ENCODE data around the gene BACH2. TPM values are rescaled to one million over a fixed set of nuclear protein-coding genes. Genes with fewer than 3 reads are reported as not detected.

Gene BACH2
- polyA plus RNA-seq, 1 experiment, result 2.2 TPM

GRCh38 chr6:89970072-89970471 lies 326.6 kb downstream of the BACH2 start:
- POLR2A ChIA-PET, result no interaction called here
- H3K9me3 ChIP-seq (ENCODE audit: control insufficient read depth, insufficient read depth, low read length), result no peaks in the 10 kb centered on the region
- CTCF ChIA-PET, result interaction anchor here (0.7 to 4.1 kb wide), 10 partner anchors 14 to 510 kb away, joined by 3 to 30 read pairs (median 4); no protein-coding TSS in a partner anchor
- no peak for DNase-seq (ENCODE audit: low read depth, low spot score)
- no peak for TF ChIP-seq CTCF (IDR thresholded peaks at IDR 0.05; ENCODE audit: low read depth, low read length)
- H3K27me3 ChIP-seq (ENCODE audit: control insufficient read depth, insufficient read depth, low read length), result peaks cover 4% of the 10 kb centered on the region
- no peak overlapping the region for H3K27ac ChIP-seq (ENCODE audit: low read depth, low read length)
- no peak overlapping the region for H3K4me3 ChIP-seq (ENCODE audit: low read depth, low read length)

- no peak overlapping the region for H3K4me3 ChIP-seq (ENCODE audit: low read depth, low read length)
- ChIA-PET POLR2A (no interaction called here), CTCF (interaction anchor here (1.4 to 3.5 kb wide), 2 partner anchors 26 to 513 kb away, joined by 6 to 14 read pairs; no protein-coding TSS in a partner anchor)
- H3K27me3 ChIP-seq (ENCODE audit: control insufficient read depth, insufficient read depth, low read length), result peaks cover 4% of the 10 kb centered on the region
- no peaks in the 10 kb centered on the region for H3K9me3 ChIP-seq (ENCODE audit: control insufficient read depth, insufficient read depth, low read length)
- no peak for DNase-seq (ENCODE audit: low read depth, low spot score)
- TF ChIP-seq CTCF (IDR thresholded peaks at IDR 0.05; ENCODE audit: low read depth, low read length), result no peak
- H3K27ac ChIP-seq (ENCODE audit: low read depth, low read length), result no peak overlapping the region
Measured at GRCh38 chr6:89966913-89967312, 329.7 kb downstream of the BACH2 start.

- POLR2A ChIA-PET, result interaction anchor here (0.6 kb wide), 1 partner anchor 403 kb away, joined by 3 read pairs; no protein-coding TSS in a partner anchor
Measured at GRCh38 chr6:89966228-89966544, 330.5 kb downstream of the BACH2 start.

GRCh38 chr6:89965441-89966227 lies 331.0 kb downstream of the BACH2 start:
- Histone ChIP-seq H3K9me3 (ENCODE audit: control insufficient read depth, insufficient read depth, low read length) (no peaks in the 10 kb centered on the region), H3K4me3 (ENCODE audit: low read depth, low read length) (no peak overlapping the region), H3K27ac (ENCODE audit: low read depth, low read length) (no peak overlapping the region), H3K27me3 (ENCODE audit: control insufficient read depth, insufficient read depth, low read length) (peaks cover 4% of the 10 kb centered on the region)
- DNase-seq (ENCODE audit: low read depth, low spot score), result no peak
- POLR2A ChIA-PET, result interaction anchor here (0.6 kb wide), 1 partner anchor 403 kb away, joined by 3 read pairs; no protein-coding TSS in a partner anchor
- TF ChIP-seq CTCF (IDR thresholded peaks at IDR 0.05; ENCODE audit: low read depth, low read length), result no peak
- CTCF ChIA-PET, result interaction anchor here (0.8 to 3.5 kb wide), 2 partner anchors 25 to 428 kb away, joined by 4 to 14 read pairs; no protein-coding TSS in a partner anchor

More at GRCh38 chr6:89966228-89966544, 330.5 kb downstream of the BACH2 start:
- CTCF ChIA-PET, result interaction anchor here (0.8 to 3.5 kb wide), 2 partner anchors 25 to 428 kb away, joined by 4 to 14 read pairs; no protein-coding TSS in a partner anchor
- Histone ChIP-seq H3K9me3 (ENCODE audit: control insufficient read depth, insufficient read depth, low read length) (no peaks in the 10 kb centered on the region), H3K27me3 (ENCODE audit: control insufficient read depth, insufficient read depth, low read length) (peaks cover 4% of the 10 kb centered on the region), H3K4me3 (ENCODE audit: low read depth, low read length) (no peak overlapping the region), H3K27ac (ENCODE audit: low read depth, low read length) (no peak overlapping the region)
- no peak for TF ChIP-seq CTCF (IDR thresholded peaks at IDR 0.05; ENCODE audit: low read depth, low read length)
- no peak for DNase-seq (ENCODE audit: low read depth, low spot score)

- no peak for DNase-seq (ENCODE audit: low read depth, low spot score)
- CTCF ChIA-PET, result no interaction called here
- H3K27ac ChIP-seq (ENCODE audit: low read depth, low read length), result no peak overlapping the region
- TF ChIP-seq CTCF (IDR thresholded peaks at IDR 0.05; ENCODE audit: low read depth, low read length), result no peak
- peaks cover 4% of the 10 kb centered on the region for H3K27me3 ChIP-seq (ENCODE audit: control insufficient read depth, insufficient read depth, low read length)
- POLR2A ChIA-PET, result no interaction called here
- H3K4me3 ChIP-seq (ENCODE audit: low read depth, low read length), result no peak overlapping the region
- no peaks in the 10 kb centered on the region for H3K9me3 ChIP-seq (ENCODE audit: control insufficient read depth, insufficient read depth, low read length)
Measured at GRCh38 chr6:89963391-89963790, 333.3 kb downstream of the BACH2 start.

All from AG04450 (cell line).